Right renal cortex interstitium (tissue), 3 donors: ENCODE data around the gene H1-8. TPM values are rescaled to one million over a fixed set of nuclear protein-coding genes. Genes with fewer than 3 reads are reported as not detected.
"Not testable (repeated sequence)": the region's sequence is repeated elsewhere in the genome, so short reads cannot be mapped to it uniquely, and the experiment has no call there.

Experiments
- DNase-seq, 3 donors: peaks; one replicate each; pipeline ENCODE4 v3.0.0-alpha.2; 2013; ENCODE audit warnings: low read depth in 3 of 3, low spot score in 2 of 3
- polyA plus RNA-seq, 3 donors: library from polyadenylated mRNA; unstranded; fragments of 120-200 nt; gene quantifications; one replicate each; pipeline ENCODE4 v1.2.1, GENCODE V29; 2013; ENCODE audit not compliant: insufficient read length in 3 of 3

The H1-8 gene
- polyA plus RNA-seq, 3 donors = not detected

- DNase-seq = no peak
These were observed 11.3 kb upstream of the H1-8 start for GRCh38 chr3:129531699-129532098.

- DNase-seq = no peak
These were observed 10.7 kb upstream of the H1-8 start for GRCh38 chr3:129532261-129532660.

- no peak for DNase-seq
These were observed 9.6 kb upstream of the H1-8 start for GRCh38 chr3:129533406-129533805.

GRCh38 chr3:129534428-129535027 lies 8.4 kb upstream of the H1-8 start:
- no peak for DNase-seq

- DNase-seq = no peak
These were observed 7.9 kb upstream of the H1-8 start for GRCh38 chr3:129535075-129535474.

GRCh38 chr3:129536374-129536667 lies 6.7 kb upstream of the H1-8 start:
- no peak for DNase-seq

GRCh38 chr3:129536804-129537203 lies 6.2 kb upstream of the H1-8 start:
- DNase-seq = no peak

GRCh38 chr3:129539206-129539605 lies 3.8 kb upstream of the H1-8 start:
- no peak for DNase-seq

- no peak for DNase-seq
These were observed 2.0 kb upstream of the H1-8 start for GRCh38 chr3:129540776-129541516.

- DNase-seq = no peak
These were observed 228 bp upstream of the H1-8 start for GRCh38 chr3:129542747-129543146.

- no peak for DNase-seq
These were observed 1.0 kb downstream of the H1-8 start for GRCh38 chr3:129543999-129544398.

GRCh38 chr3:129545951-129546350 lies 3.0 kb downstream of the H1-8 start:
- DNase-seq = not testable (repeated sequence)

- no peak for DNase-seq
These were observed 4.3 kb downstream of the H1-8 start for GRCh38 chr3:129547241-129547640.

GRCh38 chr3:129548104-129548965 lies 5.4 kb downstream of the H1-8 start:
- DNase-seq = no peak

- DNase-seq = no peak
These were observed 6.2 kb downstream of the H1-8 start for GRCh38 chr3:129549006-129549800.

- no peak for DNase-seq
These were observed 6.8 kb downstream of the H1-8 start for GRCh38 chr3:129549805-129550204.

GRCh38 chr3:129552287-129553050 lies 9.5 kb downstream of the H1-8 start:
- no peak for DNase-seq

- no peak for DNase-seq
These were observed 10.2 kb downstream of the H1-8 start for GRCh38 chr3:129553171-129553570.

GRCh38 chr3:129553719-129554118 lies 10.7 kb downstream of the H1-8 start:
- no peak for DNase-seq
